Rectal smooth muscle tissue (tissue), 1 donor: Measurements from ENCODE around the gene NEB.

Experiments used
- H3K27ac ChIP-seq: one replicate; pipeline ENCODE4 v1.7.0; 2013; ENCODE audit warnings: low read depth, low read length, inconsistent platforms
- H3K27me3 ChIP-seq: one replicate; pipeline ENCODE4 v1.7.0; 2013; ENCODE audit warnings: low read length; ENCODE audit not compliant: control insufficient read depth, insufficient read depth
- H3K36me3 ChIP-seq: one replicate; pipeline ENCODE4 v1.7.0; 2013; ENCODE audit warnings: low read length; ENCODE audit not compliant: control insufficient read depth, insufficient read depth
- H3K4me1 ChIP-seq: one replicate; pipeline ENCODE4 v1.7.0; 2013; ENCODE audit warnings: low read length; ENCODE audit not compliant: control insufficient read depth, insufficient read depth
- H3K4me3 ChIP-seq: one replicate; pipeline ENCODE4 v1.7.0; 2013; ENCODE audit warnings: low read length
- H3K9ac ChIP-seq: one replicate; pipeline ENCODE4 v1.7.0; 2013; ENCODE audit warnings: low read length

Gene NEB

DNA sequence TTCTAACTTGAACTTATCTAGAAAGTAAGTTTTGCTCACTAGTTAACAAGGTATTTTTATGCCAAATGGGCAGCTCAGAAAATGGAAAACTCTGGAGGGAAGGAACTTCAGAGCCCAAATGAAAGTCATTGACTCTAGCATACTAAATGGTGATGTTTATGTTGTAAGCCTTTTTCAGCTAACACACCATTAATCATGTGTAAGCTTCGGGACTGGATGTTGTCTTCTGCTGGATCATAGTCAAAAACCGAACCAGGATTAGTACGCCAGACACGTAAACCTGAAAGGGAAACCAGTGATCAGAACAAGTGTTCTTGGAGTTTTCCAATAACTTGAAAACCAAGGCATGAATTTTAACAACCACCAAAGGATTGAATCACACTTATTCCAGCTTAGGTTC is 242.8 kb downstream of the NEB start:
- H3K9ac ChIP-seq: no peak overlapping the region
- no peak overlapping the region for H3K4me3 ChIP-seq
- H3K4me1 ChIP-seq: peaks cover 6% of the 10 kb centered on the region
- H3K36me3 ChIP-seq: no peaks in the 10 kb centered on the region
- H3K27me3 ChIP-seq: no peaks in the 10 kb centered on the region
- H3K27ac ChIP-seq: no peak overlapping the region

DNA sequence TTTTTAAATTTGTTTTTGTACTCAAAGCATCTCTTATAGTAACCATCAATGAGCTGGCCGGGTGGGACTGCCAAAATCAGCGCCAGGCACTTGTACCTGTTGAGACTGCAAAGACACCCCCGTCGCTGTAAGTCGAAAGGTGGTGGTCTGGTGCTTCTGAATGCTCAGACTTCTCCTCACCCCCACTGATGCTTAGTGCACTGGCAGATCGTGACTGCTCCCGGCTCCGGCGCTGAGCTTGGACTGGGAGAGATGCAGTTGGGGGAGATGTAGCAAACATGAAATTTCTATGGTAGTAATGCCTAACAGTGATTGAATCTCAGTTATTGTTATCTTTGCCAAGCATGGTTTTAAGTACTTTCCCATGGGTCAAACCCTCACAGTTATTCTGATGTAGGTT is 244.0 kb downstream of the NEB start:
- Histone ChIP-seq H3K4me1 (peaks cover 6% of the 10 kb centered on the region), H3K27me3 (no peaks in the 10 kb centered on the region), H3K36me3 (no peaks in the 10 kb centered on the region), H3K4me3 (no peak overlapping the region), H3K27ac (no peak overlapping the region), H3K9ac (no peak overlapping the region)

DNA sequence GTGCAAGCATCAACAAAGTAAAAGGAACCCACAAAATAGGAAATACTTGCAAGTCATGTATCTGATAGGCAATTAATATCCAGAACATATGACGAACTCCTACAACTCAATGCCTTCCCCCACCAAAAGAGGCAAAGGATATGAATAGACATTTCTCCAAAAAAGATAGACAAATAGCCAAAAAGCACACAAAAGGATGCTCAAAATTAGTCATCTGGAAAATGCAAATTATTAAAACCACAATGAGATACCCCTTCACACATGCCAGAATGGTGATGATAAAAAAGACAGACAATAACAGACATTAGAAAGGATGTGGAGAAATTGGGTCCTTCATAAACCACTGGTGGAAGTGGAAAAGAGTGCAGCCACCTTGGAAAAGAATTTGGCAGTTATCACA is 248.2 kb downstream of the NEB start:
- Histone ChIP-seq H3K27ac (no peak overlapping the region), H3K36me3 (no peaks in the 10 kb centered on the region), H3K4me3 (no peak overlapping the region), H3K27me3 (no peaks in the 10 kb centered on the region), H3K9ac (no peak overlapping the region), H3K4me1 (peaks cover under 1% of the 10 kb centered on the region)

DNA sequence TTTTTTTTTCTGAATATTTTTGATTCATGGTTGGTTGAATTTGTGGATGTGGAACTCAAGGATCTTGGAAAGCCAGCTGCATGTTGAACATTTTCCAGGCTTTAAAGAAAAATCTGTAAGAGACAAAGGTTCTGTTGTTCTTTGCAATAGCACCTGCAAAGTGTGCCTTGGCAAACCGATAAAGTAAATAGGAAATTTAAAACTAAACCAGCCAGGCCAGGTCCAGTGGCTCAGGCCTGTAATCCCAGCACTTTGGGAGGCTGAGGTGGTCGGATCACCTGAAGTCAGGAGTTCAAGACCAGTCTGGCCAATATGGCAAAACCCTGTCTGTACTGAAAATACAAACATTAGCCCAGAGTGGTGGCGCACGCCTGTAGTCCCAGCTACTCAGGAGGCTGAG is 250.2 kb downstream of the NEB start:
- Histone ChIP-seq H3K4me1 (no peaks in the 10 kb centered on the region), H3K27ac (no peak overlapping the region), H3K9ac (no peak overlapping the region), H3K4me3 (no peak overlapping the region), H3K27me3 (no peaks in the 10 kb centered on the region), H3K36me3 (no peaks in the 10 kb centered on the region)

DNA sequence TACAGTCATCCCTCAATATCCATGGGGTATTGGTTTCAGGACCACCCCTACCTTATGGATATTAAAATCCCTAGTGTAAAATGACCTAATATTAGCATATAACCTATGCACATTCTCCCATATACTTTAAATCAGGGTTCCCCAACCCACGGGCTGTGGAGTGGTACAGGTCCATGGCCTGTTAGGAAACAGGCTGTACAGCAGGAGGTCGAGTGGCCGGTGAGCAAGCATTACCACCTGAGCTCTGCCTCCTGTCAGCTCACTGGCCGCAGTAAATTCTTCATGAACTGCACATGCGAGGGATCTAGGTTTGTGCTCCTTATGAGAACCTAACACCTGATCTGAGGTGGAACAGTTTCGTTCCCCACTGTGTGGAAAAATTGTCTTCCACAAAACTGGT is 250.7 kb downstream of the NEB start:
- no peak overlapping the region for H3K4me3 ChIP-seq
- no peak overlapping the region for H3K9ac ChIP-seq
- no peak overlapping the region for H3K27ac ChIP-seq
- no peaks in the 10 kb centered on the region for H3K27me3 ChIP-seq
- H3K36me3 ChIP-seq: no peaks in the 10 kb centered on the region
- H3K4me1 ChIP-seq: no peaks in the 10 kb centered on the region

DNA sequence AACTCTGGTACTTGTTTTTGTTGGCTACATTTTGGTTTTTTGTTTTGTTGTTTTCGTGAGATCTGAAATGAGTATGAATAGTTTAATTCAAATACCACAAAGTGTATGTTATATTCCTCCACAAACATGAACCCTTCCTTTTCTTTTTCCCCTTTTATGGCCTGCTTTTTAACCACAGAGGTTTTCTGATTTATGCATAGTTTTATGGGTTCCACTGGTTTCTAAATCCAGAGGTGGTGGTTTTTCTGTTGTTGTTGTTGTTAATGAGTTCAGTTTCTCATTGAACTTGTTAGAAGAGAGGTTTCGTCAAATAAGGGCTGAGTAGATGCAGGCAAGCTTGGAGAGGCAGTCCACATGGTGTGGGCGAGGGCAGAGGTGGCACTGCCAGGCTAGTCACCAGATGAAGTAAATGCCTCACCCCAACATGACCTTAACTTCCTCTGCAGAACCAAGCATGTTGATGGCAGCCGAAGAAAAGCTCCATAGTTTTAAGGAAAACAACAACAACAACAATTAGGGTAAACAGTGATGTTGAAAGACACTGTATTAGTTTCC is 252.0 kb downstream of the NEB start:
- Histone ChIP-seq H3K27ac (no peak overlapping the region), H3K4me1 (no peaks in the 10 kb centered on the region), H3K9ac (no peak overlapping the region), H3K27me3 (no peaks in the 10 kb centered on the region), H3K4me3 (no peak overlapping the region), H3K36me3 (peaks cover under 1% of the 10 kb centered on the region)

DNA sequence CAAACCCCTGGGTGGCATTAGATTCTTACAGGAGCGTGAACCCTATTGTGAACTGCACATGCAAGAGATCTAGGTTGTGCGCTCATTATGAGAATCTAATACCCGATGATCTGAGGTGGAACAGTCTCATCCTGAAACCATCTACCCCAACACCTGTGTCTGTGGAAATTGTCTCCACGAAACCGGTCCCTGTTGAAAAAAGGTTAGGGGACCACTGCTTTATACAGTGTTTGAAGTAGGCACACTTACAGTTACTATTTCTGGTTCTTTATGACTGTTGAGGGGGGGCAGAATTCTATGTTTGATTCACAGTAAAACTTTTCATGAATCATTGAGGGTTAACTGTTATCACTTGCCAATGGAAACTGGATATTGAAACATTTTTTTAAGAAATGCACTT is 252.5 kb downstream of the NEB start:
- H3K36me3 ChIP-seq: peaks cover 3% of the 10 kb centered on the region
- H3K27me3 ChIP-seq: no peaks in the 10 kb centered on the region
- H3K4me3 ChIP-seq: no peak overlapping the region
- no peak overlapping the region for H3K9ac ChIP-seq
- no peaks in the 10 kb centered on the region for H3K4me1 ChIP-seq
- H3K27ac ChIP-seq: no peak overlapping the region

DNA sequence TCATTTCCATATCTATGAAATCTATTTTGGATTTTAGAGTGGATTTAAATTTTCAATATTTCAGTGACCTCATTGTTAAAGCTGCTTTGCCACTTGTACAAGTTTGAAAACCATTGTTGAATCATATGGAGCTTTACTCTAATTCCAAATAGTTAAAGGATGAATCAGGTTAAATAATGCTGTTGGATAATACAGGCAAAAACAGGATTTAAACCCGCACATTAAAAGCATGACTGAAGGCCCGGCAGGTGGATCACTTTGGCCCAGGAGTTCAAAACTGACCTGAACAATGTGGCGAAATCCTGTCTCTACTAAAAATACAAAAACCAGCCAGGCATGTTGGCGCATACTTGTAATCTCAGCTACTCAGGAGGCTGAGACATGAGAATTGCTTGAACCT is 256.3 kb downstream of the NEB start:
- H3K4me3 ChIP-seq: no peak overlapping the region
- H3K9ac ChIP-seq: no peak overlapping the region
- H3K27me3 ChIP-seq: no peaks in the 10 kb centered on the region
- peaks cover 4% of the 10 kb centered on the region for H3K36me3 ChIP-seq
- H3K27ac ChIP-seq: no peak overlapping the region
- no peaks in the 10 kb centered on the region for H3K4me1 ChIP-seq

DNA sequence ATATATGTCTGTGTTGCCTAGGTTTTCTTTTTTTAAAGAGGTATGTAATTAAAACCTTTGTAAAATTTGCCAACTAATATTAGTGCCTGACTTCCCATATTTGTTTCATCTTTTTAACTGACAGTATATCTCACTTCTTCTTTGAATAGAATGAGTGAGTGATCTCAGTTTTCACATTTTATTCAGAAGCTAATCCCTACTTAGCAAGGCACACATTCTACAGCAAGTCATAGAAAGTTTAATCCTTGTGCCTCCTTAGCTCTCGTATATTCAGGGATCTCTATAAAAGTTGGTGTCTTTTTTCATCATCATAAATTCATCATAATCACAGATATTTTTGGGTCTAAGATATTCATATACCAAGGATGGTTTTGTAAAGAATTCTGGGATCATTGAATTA is 258.0 kb downstream of the NEB start:
- Histone ChIP-seq H3K36me3 (peaks cover 4% of the 10 kb centered on the region), H3K4me1 (no peaks in the 10 kb centered on the region), H3K4me3 (no peak overlapping the region), H3K9ac (no peak overlapping the region), H3K27me3 (no peaks in the 10 kb centered on the region), H3K27ac (no peak overlapping the region)

DNA sequence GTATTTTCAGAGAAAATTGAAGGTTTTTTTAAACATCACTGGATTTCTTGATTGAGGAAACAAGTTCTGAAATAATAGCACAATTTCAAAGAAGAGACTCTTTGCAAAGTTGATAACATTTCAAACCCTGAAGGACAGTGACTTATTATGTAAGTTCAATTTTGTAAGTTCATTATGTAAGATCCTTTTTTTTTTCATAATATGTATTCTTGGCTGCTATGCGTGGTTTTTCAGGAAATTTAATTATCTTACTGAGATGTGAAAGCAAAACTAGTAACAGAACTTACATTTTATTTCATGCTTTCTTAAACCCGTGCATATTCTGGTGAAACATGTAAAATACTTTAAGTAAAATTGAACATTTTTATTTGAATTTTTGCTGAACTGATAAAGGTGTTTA is 259.2 kb downstream of the NEB start:
- no peak overlapping the region for H3K27ac ChIP-seq
- H3K36me3 ChIP-seq: peaks cover 4% of the 10 kb centered on the region
- H3K9ac ChIP-seq: no peak overlapping the region

DNA sequence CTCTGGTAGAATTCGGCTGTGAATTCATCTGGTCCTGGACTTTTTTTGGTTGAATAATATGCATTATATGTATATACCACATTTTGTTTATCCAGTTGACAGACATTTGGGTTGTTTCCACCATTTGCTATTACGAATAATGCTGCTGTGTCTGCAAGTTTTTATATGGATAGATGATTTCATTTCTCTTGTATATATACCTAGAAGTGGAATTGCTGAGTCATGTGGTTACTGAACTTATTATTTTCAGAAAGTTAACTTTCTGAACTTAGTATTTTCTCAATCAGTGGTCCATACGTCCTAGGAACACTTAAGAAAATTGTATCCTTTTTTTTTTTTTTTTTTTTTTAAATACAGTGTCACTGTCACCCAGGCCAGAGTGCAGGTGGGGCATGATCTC is 261.3 kb downstream of the NEB start:
- no peak overlapping the region for H3K27ac ChIP-seq

More for the DNA sequence above, 259.2 kb downstream of the NEB start:
- H3K27me3 ChIP-seq: no peaks in the 10 kb centered on the region
- no peaks in the 10 kb centered on the region for H3K4me1 ChIP-seq
- H3K4me3 ChIP-seq: no peak overlapping the region

DNA sequence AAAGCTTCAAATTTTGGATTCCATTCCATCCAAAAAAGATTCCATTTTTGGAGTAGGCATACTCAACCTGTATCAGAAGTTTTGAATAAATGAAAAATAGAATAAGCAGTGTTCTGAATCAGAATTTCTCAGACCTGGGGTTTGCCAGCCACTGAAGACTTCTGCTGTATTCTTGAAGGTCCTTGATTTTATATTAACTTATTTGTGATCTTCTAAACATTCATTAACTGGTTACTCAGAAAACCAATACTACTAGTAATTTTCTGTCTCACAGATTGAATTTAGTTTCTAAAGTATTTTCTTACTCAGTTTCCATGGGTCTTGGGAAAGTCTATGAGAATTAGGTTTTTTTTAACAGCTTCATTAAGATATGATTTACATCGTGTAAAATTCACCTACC is 263.7 kb downstream of the NEB start:
- peaks cover 4% of the 10 kb centered on the region for H3K36me3 ChIP-seq
- H3K27ac ChIP-seq: no peak overlapping the region
- H3K27me3 ChIP-seq: no peaks in the 10 kb centered on the region
- H3K4me1 ChIP-seq: no peaks in the 10 kb centered on the region
- no peak overlapping the region for H3K4me3 ChIP-seq
- H3K9ac ChIP-seq: no peak overlapping the region

More for the DNA sequence above, 261.3 kb downstream of the NEB start:
- Histone ChIP-seq H3K4me1 (no peaks in the 10 kb centered on the region), H3K9ac (no peak overlapping the region), H3K4me3 (no peak overlapping the region), H3K27me3 (no peaks in the 10 kb centered on the region), H3K36me3 (peaks cover 6% of the 10 kb centered on the region)

DNA sequence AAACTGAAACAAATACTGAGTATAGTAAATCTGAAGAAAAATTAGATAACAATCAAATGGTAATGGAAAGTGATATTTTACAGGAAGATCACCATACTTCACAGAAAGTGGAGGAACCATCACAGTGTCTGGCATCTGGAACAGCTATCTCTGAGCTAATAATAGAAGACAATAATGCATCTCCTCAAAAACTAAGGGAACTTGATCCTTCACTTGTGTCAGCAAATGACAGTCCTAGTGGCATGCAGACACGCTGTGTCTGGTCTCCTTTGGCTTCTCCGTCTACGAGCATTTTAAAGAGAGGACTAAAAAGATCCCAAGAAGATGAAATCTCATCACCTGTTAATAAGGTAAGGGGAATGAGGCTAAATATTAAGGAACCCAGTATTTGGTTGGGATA is 268.5 kb downstream of the NEB start:
- Histone ChIP-seq H3K4me1 (no peaks in the 10 kb centered on the region), H3K36me3 (peaks cover 15% of the 10 kb centered on the region), H3K9ac (no peak overlapping the region), H3K27me3 (no peaks in the 10 kb centered on the region), H3K27ac (no peak overlapping the region), H3K4me3 (no peak overlapping the region)
